GM13977 (cell line): ENCODE results near the gene UBIAD1.
"Not testable (repeated sequence)": the region's sequence is repeated elsewhere in the genome, so short reads cannot be mapped to it uniquely, and the experiment has no call there.

Experiments used
- DNase-seq: peaks from one replicate; pipeline ENCODE4 v3.0.0; 2012; ENCODE audit warnings: low spot score
- CTCF ChIP-seq: IDR thresholded peaks from 2 replicates; pipeline ENCODE4 v1.5.1; 2012; ENCODE audit warnings: mild to moderate bottlenecking, control low read depth; ENCODE audit not compliant: insufficient read depth; ENCODE audit errors: extremely low read depth, missing control alignments
- in situ Hi-C: fragments of 300-500 bp; cut with MboI; formaldehyde crosslinking; loops from one replicate; pipeline ENCODE4 v1.12.0; 2022; ENCODE audit warnings: low sequenced_read_pairs, low pct_unique_long_range_greater_than_20kb, mixed read lengths, inconsistent platforms; ENCODE audit not compliant: unreplicated experiment

UBIAD1 gene

GRCh38 chr1:11286735-11287410 lies 13.9 kb downstream of the UBIAD1 start:
- in situ Hi-C loops: no loop called here
- no peak for DNase-seq
- no peak for TF ChIP-seq CTCF

GRCh38 chr1:11289064-11289463 lies 16.1 kb downstream of the UBIAD1 start:
- in situ Hi-C loops: no loop called here
- DNase-seq: no peak
- TF ChIP-seq CTCF: no peak

- in situ Hi-C loops: no loop called here
- DNase-seq: no peak
- TF ChIP-seq CTCF: no peak
These were observed 18.1 kb downstream of the UBIAD1 start for GRCh38 chr1:11291049-11291448.

GRCh38 chr1:11293856-11294255 lies 20.9 kb downstream of the UBIAD1 start:
- TF ChIP-seq CTCF: no peak
- no peak for DNase-seq
- in situ Hi-C loops: no loop called here

- DNase-seq: no peak
- TF ChIP-seq CTCF: no peak
- in situ Hi-C loops: no loop called here
These were observed 22.0 kb downstream of the UBIAD1 start for GRCh38 chr1:11294951-11295350.

- in situ Hi-C loops: no loop called here
- no peak for TF ChIP-seq CTCF
- no peak for DNase-seq
These were observed 22.9 kb downstream of the UBIAD1 start for GRCh38 chr1:11295905-11296304.

- in situ Hi-C loops: not testable (repeated sequence)
These were observed 24.8 kb downstream of the UBIAD1 start for GRCh38 chr1:11297774-11298173.

More at GRCh38 chr1:11297774-11298173, 24.8 kb downstream of the UBIAD1 start:
- DNase-seq: not testable (repeated sequence)
